ENCODE measurements around the gene IFITM1.
"Not testable (repeated sequence)": the region's sequence is repeated elsewhere in the genome, so short reads cannot be mapped to it uniquely, and the experiment has no call there.

IFITM1 gene

DNA sequence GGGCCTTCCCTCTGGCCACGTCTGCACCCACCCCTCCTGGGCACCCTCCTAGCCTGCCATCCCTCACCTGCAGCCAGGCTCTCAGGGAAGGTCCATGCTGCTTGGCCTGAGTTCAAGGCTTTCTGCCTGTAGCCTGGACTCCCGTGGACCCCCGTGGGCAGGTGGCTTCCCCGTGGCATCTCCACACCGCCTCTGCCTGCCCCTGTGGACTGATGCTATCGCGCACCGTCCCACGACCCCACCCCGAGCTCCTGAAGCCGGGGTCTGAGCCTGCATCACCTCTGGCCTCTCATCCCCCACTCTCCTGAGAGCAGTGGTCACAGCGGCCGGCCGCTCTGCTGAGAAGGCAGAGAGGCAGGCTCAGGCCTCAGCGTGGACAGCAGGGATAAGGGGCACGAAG lies 19.1 kb upstream of the IFITM1 start:
- FAIRE-seq, result no peak

DNA sequence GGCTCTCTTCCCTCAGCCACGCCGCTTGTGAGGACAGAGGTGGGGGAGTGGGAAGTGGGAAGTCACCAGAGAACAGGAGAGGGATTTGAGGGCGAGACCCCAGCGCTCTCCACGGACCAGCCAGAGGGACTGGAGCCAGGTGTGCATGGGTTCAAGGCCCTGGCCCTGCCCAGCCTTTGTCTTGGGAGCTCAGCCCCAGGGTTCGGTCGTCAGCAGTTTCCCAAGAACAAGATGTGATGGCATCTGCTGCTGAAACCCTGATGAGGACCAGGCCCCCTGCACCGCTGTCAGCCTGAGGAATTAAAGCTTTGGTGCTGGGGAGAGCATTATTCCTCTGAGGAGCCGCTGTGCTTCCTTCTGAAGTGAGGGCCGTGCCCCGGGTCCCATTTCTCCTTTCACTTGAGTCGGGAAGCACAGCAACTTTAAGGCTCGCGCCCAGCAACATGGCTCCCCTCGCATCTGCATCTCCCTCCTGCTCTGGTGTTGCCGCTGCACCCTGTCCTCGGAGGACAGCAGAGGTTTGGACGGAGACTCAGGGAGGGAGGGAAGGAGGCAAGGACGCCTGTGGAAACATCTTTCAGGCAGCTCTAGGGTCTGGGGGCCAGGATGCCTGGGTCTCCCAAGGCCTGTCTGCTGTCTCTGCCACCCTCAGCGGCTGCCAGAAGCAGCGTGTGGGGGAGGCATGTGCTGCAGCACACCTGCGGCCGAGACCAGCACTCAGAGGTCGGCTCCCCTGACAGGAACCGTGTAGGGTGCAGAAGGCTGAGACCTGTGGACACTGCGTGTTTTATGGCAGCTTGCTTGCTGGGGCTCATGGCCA lies 18.3 kb upstream of the IFITM1 start:
- FAIRE-seq, result no peak

- no peak for FAIRE-seq
These were observed 17.4 kb upstream of the IFITM1 start for GRCh38 chr11:296171-297050.

GRCh38 chr11:297051-297585 lies 16.7 kb upstream of the IFITM1 start:
- FAIRE-seq, result no peak

DNA sequence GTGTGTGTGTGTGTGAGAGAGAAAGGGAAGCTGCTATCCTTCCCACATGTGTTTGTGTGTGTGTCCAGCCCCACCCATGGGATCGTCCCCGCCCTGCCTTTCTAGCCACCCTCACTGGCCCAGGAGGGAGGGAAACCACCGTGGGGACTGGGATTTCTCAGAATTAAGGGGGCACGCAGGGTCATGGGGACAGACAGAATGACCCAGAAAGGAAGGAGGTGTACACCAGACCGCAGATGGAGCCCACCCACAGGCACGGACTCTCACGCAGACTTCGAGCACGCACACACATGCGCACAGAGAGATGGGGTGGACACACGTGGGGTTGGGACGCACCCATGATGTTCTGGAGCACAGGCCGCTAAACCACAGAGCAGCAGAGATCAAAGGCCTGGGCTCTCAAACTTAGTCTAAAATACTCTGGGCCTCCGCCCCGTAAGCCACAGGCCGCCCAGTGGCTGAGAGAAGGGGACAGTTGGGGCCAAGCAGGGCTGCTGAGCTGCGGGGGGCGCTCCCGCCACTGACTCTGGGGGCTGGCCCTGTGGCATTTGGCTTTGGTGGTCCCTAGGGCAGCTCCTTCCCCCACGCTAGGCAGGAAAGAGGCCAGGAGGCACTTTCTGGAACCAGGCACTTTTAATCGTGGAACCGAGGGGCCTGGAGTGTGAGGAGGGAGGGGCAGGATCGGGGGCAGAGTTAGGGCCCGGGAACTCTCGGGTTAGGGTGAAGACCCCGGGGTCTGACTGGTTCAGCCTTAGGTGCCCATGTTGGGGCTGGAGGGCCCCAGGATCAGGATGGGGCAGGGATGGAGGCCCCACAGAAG lies 16.0 kb upstream of the IFITM1 start:
- FAIRE-seq, result no peak

DNA sequence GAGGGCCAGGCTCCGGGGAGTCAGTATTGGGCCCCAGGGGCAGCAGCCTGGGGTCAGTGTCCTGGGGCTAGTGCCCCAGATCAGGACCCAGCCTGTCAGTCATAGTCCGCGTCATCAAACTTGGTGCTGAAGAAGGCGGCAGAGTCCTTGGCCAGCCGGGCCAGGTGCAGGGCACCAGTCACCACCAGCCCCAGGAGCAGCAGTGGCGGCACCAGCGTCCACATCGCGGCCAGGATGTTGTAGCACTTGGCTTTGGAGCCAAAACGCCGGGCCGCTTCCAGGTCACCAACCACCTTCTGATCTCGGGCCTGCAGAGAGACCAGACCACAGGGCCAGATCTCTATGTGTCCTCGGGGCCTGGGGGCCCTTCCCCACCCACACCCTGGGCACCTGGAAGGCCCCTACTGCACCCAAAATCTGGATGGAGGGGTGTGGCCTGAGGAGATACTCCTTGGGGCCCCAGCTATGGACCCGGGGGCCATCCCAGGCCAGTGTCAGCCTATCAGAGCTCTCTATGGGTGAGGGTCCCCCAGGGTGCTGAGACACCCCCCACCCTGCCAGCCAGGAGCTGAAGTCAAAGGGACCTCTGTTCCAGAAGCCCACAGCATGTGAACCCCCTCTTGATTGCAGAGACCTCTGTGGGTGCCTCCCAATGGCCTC lies 15.3 kb upstream of the IFITM1 start:
- FAIRE-seq, result no peak

- FAIRE-seq, result no peak
These were observed 14.6 kb upstream of the IFITM1 start, which contains the start of gene IFITM5 for GRCh38 chr11:299081-299891. IFITM5 (minus strand) TSS chr11:299526; CDS start chr11:299490, 36 bp downstream.

- no peak for FAIRE-seq
These were observed 13.7 kb upstream of the IFITM1 start for GRCh38 chr11:299951-300735.

- no peak for FAIRE-seq
These were observed 10.5 kb upstream of the IFITM1 start for GRCh38 chr11:303363-303762.

DNA sequence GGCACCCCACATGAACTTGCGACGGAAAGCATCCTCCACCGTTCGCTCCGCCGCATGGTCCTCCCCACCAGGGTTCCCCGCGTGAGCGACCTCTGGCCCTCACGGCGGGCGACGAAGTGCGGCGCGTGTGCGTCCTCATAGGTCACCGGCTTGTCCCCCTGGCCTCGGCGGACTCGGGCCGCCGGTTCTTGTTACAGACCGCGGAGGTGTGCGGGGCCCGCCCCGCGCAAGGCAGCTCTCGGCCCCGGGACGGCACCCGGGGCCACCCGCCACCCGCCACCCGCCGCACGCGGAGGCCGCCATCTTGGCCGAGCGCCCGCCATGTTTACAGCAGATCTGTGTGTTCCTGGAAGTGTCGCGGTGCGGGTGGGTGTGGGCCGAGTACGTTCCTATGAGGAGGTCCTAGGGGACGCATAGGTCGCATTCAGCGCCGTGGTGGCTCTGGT lies 9.8 kb upstream of the IFITM1 start:
- FAIRE-seq, result no peak

DNA sequence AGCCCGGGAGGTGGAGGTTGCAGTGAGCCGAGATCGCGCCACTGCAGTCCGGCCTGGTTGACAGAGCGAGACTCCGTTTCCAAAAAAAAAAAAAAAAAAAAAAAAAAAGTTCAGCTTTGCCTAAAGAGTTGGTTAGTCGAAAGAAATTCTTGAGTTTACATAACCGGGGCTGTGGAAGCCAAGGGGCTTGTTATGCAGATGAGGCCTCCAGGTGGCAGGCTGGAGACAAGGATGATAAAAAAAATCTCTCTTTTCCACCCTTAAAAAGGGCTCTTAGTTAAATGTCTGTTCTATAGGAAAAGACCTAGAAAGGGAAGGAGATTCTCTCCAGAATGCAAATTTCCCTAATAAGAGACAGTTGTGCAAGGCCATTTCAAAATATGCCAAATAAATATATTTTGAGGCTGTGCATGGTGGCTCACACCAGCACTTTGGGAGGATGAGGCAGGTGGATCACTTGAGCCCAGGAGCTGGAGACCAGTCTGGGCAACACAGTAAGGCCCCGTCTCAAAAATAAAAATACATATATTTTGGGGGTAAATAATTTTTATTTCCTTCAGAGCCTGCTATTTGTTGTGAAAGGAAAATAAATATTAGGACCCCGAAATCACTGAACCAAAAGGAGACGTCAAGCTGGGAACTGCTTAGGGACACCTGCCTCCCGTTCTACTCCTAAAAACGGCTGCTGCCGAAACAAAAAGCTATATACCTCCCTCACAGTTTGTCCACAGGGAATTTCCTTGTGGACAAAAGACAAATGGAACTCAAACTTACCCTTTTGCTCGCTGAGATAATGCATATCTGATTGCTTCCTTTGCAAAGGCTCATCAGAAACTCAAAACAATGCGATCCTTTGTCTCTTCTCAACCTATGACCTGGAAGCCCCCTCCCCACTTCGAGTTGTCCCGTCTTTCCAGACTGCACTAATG lies 8.7 kb upstream of the IFITM1 start:
- FAIRE-seq, result peak; percentile 94

DNA sequence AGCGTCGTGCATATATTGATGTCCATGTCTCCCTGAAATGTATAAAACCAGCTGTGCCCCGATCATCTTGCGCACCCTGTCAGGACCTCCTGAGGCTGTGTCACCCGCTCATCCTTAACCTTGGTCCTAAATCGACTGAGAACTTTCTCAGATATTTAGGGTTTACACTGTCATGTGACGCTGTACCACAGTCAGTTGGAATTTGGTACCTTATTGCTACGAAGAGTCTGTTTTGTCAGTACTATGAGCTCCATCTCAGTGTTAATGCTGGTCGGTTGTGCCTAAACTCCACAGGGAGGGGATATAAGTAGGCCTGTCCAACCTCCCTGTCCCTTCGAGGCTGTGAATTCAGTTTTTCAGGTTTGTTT lies 8.0 kb upstream of the IFITM1 start:
- FAIRE-seq, result no peak

- no peak for FAIRE-seq
These were observed 7.0 kb upstream of the IFITM1 start for GRCh38 chr11:306645-307371.

DNA sequence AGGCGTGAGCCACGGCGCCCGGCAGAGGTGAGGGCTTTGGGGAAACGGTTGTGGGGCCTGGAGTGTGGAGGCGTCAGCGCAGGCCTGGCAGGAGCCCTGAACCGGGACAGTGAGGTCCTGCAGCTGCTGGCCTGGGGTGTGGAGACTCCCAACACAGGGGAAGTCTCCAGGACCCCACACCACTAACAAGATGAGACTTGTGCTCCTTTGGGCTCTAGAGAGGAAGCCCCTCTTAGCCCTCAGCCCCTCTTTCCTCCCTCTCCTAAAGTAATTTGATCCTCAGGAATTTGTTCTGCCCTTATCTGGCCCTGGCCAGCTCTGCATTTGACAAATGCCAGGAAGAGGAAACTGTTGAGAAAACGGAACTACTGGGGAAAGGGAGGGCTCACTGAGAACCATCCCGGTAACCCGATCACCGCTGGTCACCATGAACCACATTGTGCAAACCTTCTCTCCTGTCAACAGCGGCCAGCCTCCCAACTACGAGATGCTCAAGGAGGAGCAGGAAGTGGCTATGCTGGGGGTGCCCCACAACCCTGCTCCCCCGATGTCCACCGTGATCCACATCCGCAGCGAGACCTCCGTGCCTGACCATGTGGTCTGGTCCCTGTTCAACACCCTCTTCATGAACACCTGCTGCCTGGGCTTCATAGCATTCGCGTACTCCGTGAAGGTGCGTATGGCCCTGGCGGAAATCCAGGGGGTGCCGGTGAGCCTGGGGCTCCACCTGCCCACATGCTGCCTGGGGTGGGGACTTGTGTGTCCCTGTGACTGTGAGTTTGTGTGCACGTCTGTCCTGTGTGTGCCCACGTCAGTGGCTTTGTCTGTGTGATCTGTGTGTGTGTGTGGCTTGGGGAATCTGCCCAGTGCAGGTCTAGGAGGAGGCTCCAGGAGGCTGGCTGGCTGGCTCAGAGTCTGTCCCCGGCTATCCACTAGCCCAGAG lies 5.8 kb upstream of the IFITM1 start, which contains the start of gene IFITM2:
Gene IFITM2 (plus strand): TSS at position 51 of the 943 bp plus-strand sequence. CDS start 377 bp downstream, at position 428.
- FAIRE-seq, result not testable (repeated sequence)

- FAIRE-seq, result not testable (repeated sequence)
These were observed 4.8 kb upstream of the IFITM1 start for GRCh38 chr11:308740-309665.
